ENCODE data around the gene APOL5.

Gene APOL5

DNA sequence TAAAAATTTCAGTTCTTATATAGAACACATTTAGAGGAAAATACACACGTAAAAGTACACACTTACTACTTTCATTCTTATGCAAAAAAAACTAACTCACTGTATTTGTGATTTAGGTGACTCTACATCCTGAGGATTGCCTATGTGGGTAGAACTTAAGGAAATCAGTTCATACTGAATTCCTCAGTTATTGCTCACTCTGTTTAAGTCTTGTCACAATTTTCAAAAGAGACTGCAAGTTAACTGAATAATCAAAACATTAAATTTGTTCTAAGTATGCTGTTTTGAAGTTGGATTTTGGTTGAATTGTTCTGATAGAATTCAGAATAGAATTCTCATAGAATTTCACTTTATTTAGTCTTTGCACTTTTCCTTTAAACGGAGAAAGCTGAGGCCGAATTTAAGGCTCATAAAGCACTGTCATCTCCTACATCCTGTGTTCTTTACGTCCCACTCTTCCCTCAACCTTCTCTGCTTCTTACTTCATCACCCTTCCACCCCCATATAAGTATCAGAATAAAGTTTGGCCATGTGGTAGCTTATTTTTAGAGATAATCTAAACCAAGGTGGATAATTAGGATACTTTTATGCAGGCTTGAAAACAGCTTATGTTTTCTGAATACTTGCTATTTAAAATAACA lies 59.8 kb downstream of the APOL5 start:
- no peaks in the 10 kb centered on the region for H3K4me1 Mint-ChIP-seq
- H3K27me3 Mint-ChIP-seq, result peaks cover 5% of the 10 kb centered on the region
- no peaks in the 10 kb centered on the region for H3K9me3 Mint-ChIP-seq
- H3K27ac Mint-ChIP-seq, result no peak overlapping the region
- H3K36me3 Mint-ChIP-seq (ENCODE audit: low read depth), result no peaks in the 10 kb centered on the region
- DNase-seq (no peak), ATAC-seq (no peak)
- no peak overlapping the region for H3K4me3 Mint-ChIP-seq

Data from activated naive CD8-positive, alpha-beta T cell treated with anti-CD3 and anti-CD28 coated beads, Interleukin-2, amount 50 U/mL, for 24 hours (primary cell).